PC-3 (cell line): ENCODE measurements around the gene CCDC181. TPM values are rescaled to one million over a fixed set of nuclear protein-coding genes. Genes with fewer than 3 reads are reported as not detected.

Source experiments
- ATAC-seq: fragments of 200-7000 bp; cut with Tn5 transposase; 2 replicates; pipeline ENCODE4 v1.9.1; 2020; ENCODE audit warnings: mild to moderate bottlenecking, moderate library complexity
- Bru-seq: library from RNA; stranded (reverse); fragments of 400-500 nt; gene quantifications from one replicate; lab custom pipeline; 2021; lab: Mats Ljungman, UMichigan
- BruChase-seq, 2 experiments: library from RNA; stranded (reverse); fragments of 400-500 nt; gene quantifications; one replicate each; lab custom pipeline; 2021; lab: Mats Ljungman, UMichigan
- BruUV-seq: library from RNA; stranded (reverse); fragments of 400-500 nt; replicated peaks from 2 replicates; lab custom pipeline; 2021; lab: Mats Ljungman, UMichigan
- CTCF ChIA-PET: fragments of 300-600 bp; sonication (Branson Sonifier 250); formaldehyde crosslinking; loops from one replicate; lab custom pipeline; 2022; ENCODE audit warnings: antibody characterized with exemption; lab: Charles Lee
- POLR2A ChIA-PET: fragments of 300-600 bp; sonication (Branson Sonifier 250); formaldehyde crosslinking; loops from one replicate; lab custom pipeline; 2022; ENCODE audit warnings: antibody characterized with exemption; ENCODE audit not compliant: unreplicated experiment; lab: Charles Lee
- DNase-seq: peaks from one replicate; pipeline ENCODE4 v3.0.0-alpha.2; 2015
- H2AFZ ChIP-seq: fragments of 300-600 bp; sonication (generic); 2 replicates; pipeline ENCODE4 v1.6.0; 2016; ENCODE audit warnings: antibody characterized with exemption, low read length
- H3F3A ChIP-seq: fragments of 300-600 bp; sonication (generic); one replicate; pipeline ENCODE4 v1.6.0; 2017; ENCODE audit warnings: antibody characterized with exemption, low read length, control low read depth, mild to moderate bottlenecking; ENCODE audit not compliant: unreplicated experiment
- H3K27ac ChIP-seq: fragments of 300-600 bp; sonication (generic); 2 replicates; pipeline ENCODE4 v1.5.1; 2016; ENCODE audit warnings: mild to moderate bottlenecking, low read length
- H3K27me3 ChIP-seq: fragments of 300-600 bp; sonication (generic); 2 replicates; pipeline ENCODE4 v1.6.1; 2016; ENCODE audit warnings: low read length, mixed read lengths
- H3K36me3 ChIP-seq: fragments of 300-600 bp; sonication (generic); 2 replicates; pipeline ENCODE4 v1.6.1; 2016; ENCODE audit warnings: low read depth, mixed run types, low read length, mixed read lengths
- H3K4me1 ChIP-seq: fragments of 300-600 bp; sonication (generic); 2 replicates; pipeline ENCODE4 v1.5.1; 2016; ENCODE audit warnings: low read length; ENCODE audit not compliant: insufficient read depth
- H3K4me2 ChIP-seq: fragments of 300-600 bp; sonication (generic); 2 replicates; pipeline ENCODE4 v1.6.0; 2016; ENCODE audit warnings: low read length
- H3K4me3 ChIP-seq: fragments of 300-600 bp; sonication (generic); 2 replicates; pipeline ENCODE4 v1.5.1; 2016; ENCODE audit warnings: mild to moderate bottlenecking, low read length, mixed read lengths
- H3K79me2 ChIP-seq: fragments of 300-600 bp; sonication (generic); 2 replicates; pipeline ENCODE4 v1.6.1; 2017; ENCODE audit warnings: low read length, mixed read lengths
- H3K9ac ChIP-seq: fragments of 300-600 bp; sonication (generic); 2 replicates; pipeline ENCODE4 v1.6.0; 2016; ENCODE audit warnings: mild to moderate bottlenecking, low read length
- H3K9me2 ChIP-seq: fragments of 300-600 bp; sonication (generic); replicated peaks from 2 replicates; pipeline ENCODE4 v1.6.1; 2016; ENCODE audit warnings: mixed run types, low read length, mixed read lengths
- H3K9me3 ChIP-seq: fragments of 300-600 bp; sonication (generic); 2 replicates; pipeline ENCODE4 v1.6.1; 2016; ENCODE audit warnings: low read length, mixed read lengths
- H4K20me1 ChIP-seq: fragments of 300-600 bp; sonication (generic); 2 replicates; pipeline ENCODE4 v1.6.1; 2016; ENCODE audit warnings: low read length, mixed read lengths
- CTCF ChIP-seq: fragments of 300-600 bp; sonication (generic); conservative IDR thresholded peaks from 2 replicates; pipeline ENCODE4 v1.5.1; 2017; ENCODE audit warnings: antibody characterized with exemption, low read depth, mild to moderate bottlenecking, low read length
- EZH2 ChIP-seq: fragments of 300-600 bp; sonication (generic); IDR thresholded peaks from one replicate; pipeline ENCODE4 v1.6.1; 2017; ENCODE audit warnings: antibody characterized with exemption, mild to moderate bottlenecking, low read length; ENCODE audit not compliant: unreplicated experiment
- EZH2phosphoT487 ChIP-seq: fragments of 300-600 bp; sonication (generic); IDR thresholded peaks from 2 replicates; pipeline ENCODE4 v1.6.1; 2018; ENCODE audit warnings: mild to moderate bottlenecking, antibody characterized with exemption, low read length, borderline replicate concordance
- intact Hi-C: fragments of 100-400 bp; cut with micrococcal nuclease; formaldehyde crosslinking; loops from 2 replicates; pipeline ENCODE4 v1.9.0; 2023
- long read RNA-seq: library from polyadenylated mRNA; unstranded; transcript quantifications from one replicate; pipeline ENCODE4 v2.0.0, GENCODE V29; 2021; ENCODE audit not compliant: unreplicated experiment
- total RNA-seq: library from RNA; depleted of rRNA; stranded (reverse); fragments of >200 nt; gene quantifications from 2 replicates; pipeline ENCODE4 v1.2.3, GENCODE V29; 2014; rRNA removed

CCDC181 gene
- 0.07 TPM in 1 of 2 replicates, not detected in the other for total RNA-seq
- Bru-seq, nascent RNA: percentile 26 among the genes with signal in this experiment
- BruChase-seq, experiment 1, labeled RNA remaining after a 6-hour chase: percentile 32 among the genes with signal in this experiment
- BruChase-seq, experiment 2, labeled RNA remaining after a 2-hour chase: percentile 45 among the genes with signal in this experiment
- long read RNA-seq, partial matches to known transcripts: 0 of 1 reads
- long read RNA-seq, other reads (novel, unspliced or antisense): 1 of 1 reads

GRCh38 chr1:169427081-169427641, at the start of gene CCDC181:
Gene CCDC181, minus strand, starts transcription at chr1:169427474. Its CDS starts 2,547 bp downstream, at chr1:169424927.
- H2AFZ ChIP-seq: no peak within 1 kb of the TSS
- no peaks in the 10 kb centered on the region for H3K9me3 ChIP-seq
- ChIA-PET POLR2A (no interaction called here), CTCF (no interaction called here)
- H3F3A ChIP-seq: no peaks in the 10 kb centered on the region
- peaks cover 18% of the 10 kb centered on the region for H3K27me3 ChIP-seq
- ATAC-seq: no peak
- no peak for DNase-seq
- no peak within 1 kb of the TSS for H3K4me2 ChIP-seq
- intact Hi-C loops: no loop called here
- BruUV-seq: no TSS peak
- no peak within 1 kb of the TSS for H3K27ac ChIP-seq
- H3K9ac ChIP-seq: no peak within 1 kb of the TSS
- no peaks in the 10 kb centered on the region for H3K4me1 ChIP-seq
- TF ChIP-seq EZH2 (no peak), EZH2phosphoT487 (no peak), CTCF (no peak)
- H4K20me1 ChIP-seq: no peaks in the 10 kb centered on the region
- H3K9me2 ChIP-seq: no peaks in the 10 kb centered on the region
- no peak within 1 kb of the TSS for H3K4me3 ChIP-seq
- H3K36me3 ChIP-seq: no peaks in the 10 kb centered on the region
- H3K79me2 ChIP-seq: no peaks in the 10 kb centered on the region

- ChIA-PET POLR2A (no interaction called here), CTCF (interaction anchor here (0.6 kb wide), 2 partner anchors 64 to 132 kb away, joined by 6 to 8 read pairs; no protein-coding TSS in a partner anchor)
- DNase-seq (no peak), ATAC-seq (no peak)
- H3K79me2 ChIP-seq: peaks cover 33% of the 10 kb centered on the region
- no peaks in the 10 kb centered on the region for H3F3A ChIP-seq
- H3K27ac ChIP-seq: no peak overlapping the region
- no peak overlapping the region for H3K9ac ChIP-seq
- H4K20me1 ChIP-seq: peaks cover 10% of the 10 kb centered on the region; the same call in 1 of the 2 replicates
- no peaks in the 10 kb centered on the region; the same call in 1 of the 2 replicates for H3K36me3 ChIP-seq
- H2AFZ ChIP-seq: no peak overlapping the region
- BruUV-seq: no TSS peak
- TF ChIP-seq EZH2phosphoT487: no peak
- TF ChIP-seq CTCF: no peak
- no peak for TF ChIP-seq EZH2
- no peaks in the 10 kb centered on the region for H3K27me3 ChIP-seq
- H3K9me2 ChIP-seq: no peaks in the 10 kb centered on the region
- peaks cover 12% of the 10 kb centered on the region for H3K4me1 ChIP-seq
- intact Hi-C loops: no loop called here
- H3K4me3 ChIP-seq: no peak overlapping the region
- H3K4me2 ChIP-seq: no peak overlapping the region
- H3K9me3 ChIP-seq: no peaks in the 10 kb centered on the region
These were observed 48.6 kb upstream of the CCDC181 start for GRCh38 chr1:169475806-169476387.
